ENCODE results near the gene KLHL25.

- TF ChIP-seq POLR2A (IDR thresholded peaks at IDR 0.05) (no peak), EP300 (IDR thresholded peaks at IDR 0.05) (no peak), CTCF (IDR thresholded peaks at IDR 0.05) (no peak), POLR2AphosphoS5 (IDR thresholded peaks at IDR 0.05) (no peak)
These were observed 30.4 kb upstream of the KLHL25 start for GRCh38 chr15:85825118-85825517.

Measured in sigmoid colon (tissue), 4 donors.